Muscle layer of duodenum (tissue), 2 donors: ENCODE measurements around the gene MX2.

Experiments used
- H3K27ac ChIP-seq: one replicate; pipeline ENCODE4 v1.7.0; 2013; ENCODE audit warnings: mild to moderate bottlenecking, low read length
- H3K27me3 ChIP-seq: one replicate; pipeline ENCODE4 v1.7.0; 2013; ENCODE audit warnings: low read depth, mild to moderate bottlenecking, control low read depth, low read length
- H3K36me3 ChIP-seq, 2 donors: one replicate each; pipeline ENCODE4 v1.7.0; 2013; ENCODE audit warnings: low read length in 2 of 2, control low read depth in 1 of 2, mild to moderate bottlenecking in 1 of 2; ENCODE audit not compliant: insufficient read depth in 2 of 2, control insufficient read depth in 1 of 2
- H3K4me1 ChIP-seq, 2 donors: one replicate each; pipeline ENCODE4 v1.7.0; 2013; ENCODE audit warnings: low read length in 2 of 2, mild to moderate bottlenecking in 2 of 2, control low read depth in 1 of 2, moderate library complexity in 1 of 2; ENCODE audit not compliant: insufficient read depth in 2 of 2, control insufficient read depth in 1 of 2
- H3K4me3 ChIP-seq, 2 donors: one replicate each; pipeline ENCODE4 v1.7.0; 2013; ENCODE audit warnings: low read length in 2 of 2, low read depth in 1 of 2, mild to moderate bottlenecking in 1 of 2
- H3K9me3 ChIP-seq, 2 donors: one replicate each; pipeline ENCODE4 v1.7.0; 2013; ENCODE audit warnings: low read length in 2 of 2, control low read depth in 1 of 2, mild to moderate bottlenecking in 1 of 2; ENCODE audit not compliant: control insufficient read depth in 1 of 2
- donor health status: healthy.

MX2 gene

GRCh38 chr21:41447356-41447755 lies 85.5 kb downstream of the MX2 start:
- no peaks in the 10 kb centered on the region for H3K4me1 ChIP-seq
- peaks cover 61 to 72% of the 10 kb centered on the region in 2 donors for H3K36me3 ChIP-seq
- no peaks in the 10 kb centered on the region for H3K27me3 ChIP-seq
- no peak overlapping the region for H3K27ac ChIP-seq
- H3K4me3 ChIP-seq = no peak overlapping the region
- no peaks in the 10 kb centered on the region for H3K9me3 ChIP-seq

- no peak overlapping the region for H3K4me3 ChIP-seq
- no peaks in the 10 kb centered on the region for H3K27me3 ChIP-seq
- no peaks in the 10 kb centered on the region for H3K4me1 ChIP-seq
- no peaks in the 10 kb centered on the region for H3K9me3 ChIP-seq
- H3K27ac ChIP-seq = no peak overlapping the region
- H3K36me3 ChIP-seq = peaks cover 52 to 72% of the 10 kb centered on the region in 2 donors
Measured at GRCh38 chr21:41449613-41450012, 87.8 kb downstream of the MX2 start.

GRCh38 chr21:41451753-41452676 lies 90.2 kb downstream of the MX2 start:
- Histone ChIP-seq H3K36me3 (peaks cover 38 to 65% of the 10 kb centered on the region in 2 donors), H3K27ac (no peak overlapping the region), H3K9me3 (no peaks in the 10 kb centered on the region)

GRCh38 chr21:41453198-41453597 lies 91.4 kb downstream of the MX2 start:
- H3K27me3 ChIP-seq = no peaks in the 10 kb centered on the region
- no peaks in the 10 kb centered on the region for H3K9me3 ChIP-seq
- H3K27ac ChIP-seq = no peak overlapping the region
- H3K4me3 ChIP-seq = no peak overlapping the region
- H3K4me1 ChIP-seq = no peaks in the 10 kb centered on the region
- H3K36me3 ChIP-seq = peaks cover 34 to 67% of the 10 kb centered on the region in 2 donors

More at GRCh38 chr21:41451753-41452676, 90.2 kb downstream of the MX2 start:
- Histone ChIP-seq H3K4me1 (no peaks in the 10 kb centered on the region), H3K4me3 (no peak overlapping the region), H3K27me3 (no peaks in the 10 kb centered on the region)

- peaks cover 36 to 72% of the 10 kb centered on the region in 2 donors for H3K36me3 ChIP-seq
- H3K27me3 ChIP-seq = no peaks in the 10 kb centered on the region
- no peak overlapping the region for H3K27ac ChIP-seq
- H3K4me1 ChIP-seq = no peaks in the 10 kb centered on the region
- no peak overlapping the region for H3K4me3 ChIP-seq
- H3K9me3 ChIP-seq = no peaks in the 10 kb centered on the region
Measured at GRCh38 chr21:41453761-41454160, 91.9 kb downstream of the MX2 start.

- Histone ChIP-seq H3K27ac (no peak overlapping the region), H3K27me3 (no peaks in the 10 kb centered on the region), H3K9me3 (no peaks in the 10 kb centered on the region), H3K4me3 (no peak overlapping the region), H3K4me1 (peaks cover 0 to 3% of the 10 kb centered on the region in 2 donors), H3K36me3 (peaks cover 20 to 43% of the 10 kb centered on the region in 2 donors)
Measured at GRCh38 chr21:41458121-41458520, 96.3 kb downstream of the MX2 start.

- no peaks in the 10 kb centered on the region for H3K9me3 ChIP-seq
- H3K36me3 ChIP-seq = peaks cover 17 to 39% of the 10 kb centered on the region in 2 donors
- H3K27me3 ChIP-seq = no peaks in the 10 kb centered on the region
- H3K27ac ChIP-seq = no peak overlapping the region
- H3K4me1 ChIP-seq = peaks cover 0 to 3% of the 10 kb centered on the region in 2 donors
- H3K4me3 ChIP-seq = no peak overlapping the region
Measured at GRCh38 chr21:41458559-41458958, 96.7 kb downstream of the MX2 start.
